Neural cell (in vitro differentiated cells): ENCODE data around the gene SYNJ1. TPM values are rescaled to one million over a fixed set of nuclear protein-coding genes. Genes with fewer than 3 reads are reported as not detected.

Experiments
- H2AFZ ChIP-seq: fragments of 200-600, 300-800 bp; sonication (generic), shearing (Covaris generic); 2 replicates; pipeline ENCODE4 v1.6.0; 2014; ENCODE audit warnings: low read depth, mild to moderate bottlenecking, antibody characterized with exemption, low read length, moderate library complexity
- H3F3A ChIP-seq: fragments of 200-600 bp; shearing (Covaris generic); 2 replicates; pipeline ENCODE4 v1.6.1; 2016; ENCODE audit warnings: mild to moderate bottlenecking, moderate library complexity, mixed read lengths, antibody characterized with exemption, low read length; ENCODE audit not compliant: insufficient read depth, poor library complexity, severe bottlenecking
- H3K27ac ChIP-seq: fragments of 200-600, 300-800 bp; sonication (generic), shearing (Covaris generic); 2 replicates; pipeline ENCODE4 v1.5.1; 2014; ENCODE audit warnings: mild to moderate bottlenecking, low read length, moderate library complexity
- H3K27me3 ChIP-seq: fragments of 300-800, 200-600 bp; sonication (generic), shearing (Covaris generic); 2 replicates; pipeline ENCODE4 v1.6.0; 2014; ENCODE audit warnings: mild to moderate bottlenecking, low read depth, low read length, moderate library complexity; ENCODE audit not compliant: insufficient read depth
- H3K36me3 ChIP-seq: fragments of 300-800, 200-600 bp; sonication (generic), shearing (Covaris generic); 2 replicates; pipeline ENCODE4 v1.5.1; 2014; ENCODE audit warnings: mild to moderate bottlenecking, antibody characterized with exemption, low read length, moderate library complexity; ENCODE audit not compliant: insufficient read depth
- H3K4me2 ChIP-seq: fragments of 300-800, 200-600 bp; sonication (generic), shearing (Covaris generic); 2 replicates; pipeline ENCODE4 v1.6.0; 2014; ENCODE audit warnings: mild to moderate bottlenecking, low read length
- H3K4me3 ChIP-seq: fragments of 300-800, 200-600 bp; sonication (generic), shearing (Covaris generic); 2 replicates; pipeline ENCODE4 v1.5.1; 2014; ENCODE audit warnings: mild to moderate bottlenecking, low read length, moderate library complexity
- H3K79me2 ChIP-seq: fragments of 200-600 bp; shearing (Covaris generic); replicated peaks from 2 replicates; pipeline ENCODE4 v1.6.0; 2014; ENCODE audit warnings: mild to moderate bottlenecking, low read length, moderate library complexity; ENCODE audit not compliant: insufficient read depth
- H3K9ac ChIP-seq: fragments of 300-800, 200-600 bp; sonication (generic), shearing (Covaris generic); 2 replicates; pipeline ENCODE4 v1.6.1; 2016; ENCODE audit warnings: mild to moderate bottlenecking, low read length, mixed read lengths
- H3K9me2 ChIP-seq: fragments of 200-600 bp; shearing (Covaris generic); 2 replicates; pipeline ENCODE4 v1.6.1; 2016; ENCODE audit warnings: mild to moderate bottlenecking, low read length, mixed read lengths; ENCODE audit not compliant: insufficient read depth
- H3K9me3 ChIP-seq: fragments of 200-600, 300-800 bp; sonication (generic), shearing (Covaris generic); 2 replicates; pipeline ENCODE4 v1.6.1; 2016; ENCODE audit warnings: mild to moderate bottlenecking, mixed run types, low read length, moderate library complexity, mixed read lengths
- H4K20me1 ChIP-seq: fragments of 200-600 bp; shearing (Covaris generic); 2 replicates; pipeline ENCODE4 v1.6.1; 2016; ENCODE audit warnings: mild to moderate bottlenecking, mixed run types; ENCODE audit not compliant: insufficient read depth
- EP300 ChIP-seq: fragments of 450-650 bp; conservative IDR thresholded peaks from 2 replicates; pipeline ENCODE4 v1.6.1; 2014; ENCODE audit warnings: antibody characterized with exemption, mild to moderate bottlenecking, moderate library complexity; ENCODE audit not compliant: poor library complexity, severe bottlenecking
- EZH2 ChIP-seq: fragments of 200-600, 300-800 bp; shearing (Covaris generic), sonication (generic); IDR thresholded peaks from 2 replicates; pipeline ENCODE4 v1.6.1; 2014; ENCODE audit warnings: antibody characterized with exemption, low read length, borderline replicate concordance, mild to moderate bottlenecking; ENCODE audit not compliant: insufficient read depth, poor library complexity, severe bottlenecking
- MXI1 ChIP-seq: fragments of 450-650 bp; conservative IDR thresholded peaks from 2 replicates; pipeline ENCODE4 v1.6.1; 2014; ENCODE audit warnings: antibody characterized with exemption, mild to moderate bottlenecking; ENCODE audit not compliant: poor library complexity, severe bottlenecking
- POLR2AphosphoS5 ChIP-seq: IDR thresholded peaks from 2 replicates; pipeline ENCODE4 v1.6.1; 2012
- RAD21 ChIP-seq: fragments of 450-650 bp; conservative IDR thresholded peaks from 2 replicates; pipeline ENCODE4 v1.6.1; 2014; ENCODE audit warnings: antibody characterized with exemption, mild to moderate bottlenecking, moderate library complexity
- REST ChIP-seq: IDR thresholded peaks from 2 replicates; pipeline ENCODE4 v1.6.1; 2012; ENCODE audit warnings: borderline replicate concordance
- SMC3 ChIP-seq: fragments of 450-650 bp; conservative IDR thresholded peaks from 2 replicates; pipeline ENCODE4 v1.6.1; 2014; ENCODE audit warnings: antibody characterized with exemption, mild to moderate bottlenecking, moderate library complexity; ENCODE audit not compliant: poor library complexity
- TAF1 ChIP-seq: IDR thresholded peaks from 2 replicates; pipeline ENCODE4 v1.6.1; 2012; ENCODE audit warnings: low read depth
- polyA plus RNA-seq: library from polyadenylated mRNA; depleted of rRNA; stranded (reverse); fragments of >200 nt; gene quantifications from 2 replicates; pipeline ENCODE4 v1.2.3, GENCODE V29; 2014
- TF ChIP-seq, protein P1 (sequence below): fragments of 450-650 bp; IDR thresholded peaks from 2 replicates; pipeline ENCODE4 v1.5.1; 2014; ENCODE audit warnings: antibody characterized with exemption, mild to moderate bottlenecking, moderate library complexity; ENCODE audit not compliant: poor library complexity, severe bottlenecking

Gene SYNJ1
- polyA plus RNA-seq, 1 donor from 2014 or later: 24.1 TPM

DNA sequence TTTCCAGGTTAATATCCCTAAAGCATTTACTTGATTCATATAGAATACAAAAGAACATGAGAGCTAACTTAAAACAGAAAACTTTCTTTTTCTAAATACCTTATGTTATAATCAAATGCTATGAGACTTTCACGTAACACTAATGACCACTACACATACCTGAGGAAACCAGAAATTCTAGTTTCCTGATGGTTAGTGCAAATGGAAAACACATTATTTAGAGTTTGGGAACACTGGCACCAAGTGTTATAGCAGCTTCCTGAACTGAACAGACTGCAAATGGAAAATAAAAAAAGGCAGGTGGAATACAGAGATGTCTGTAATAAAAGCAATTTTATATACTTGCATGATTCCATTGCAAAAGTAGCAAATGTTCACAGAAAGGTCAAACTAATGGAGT, 28.3 kb upstream of the SYNJ1 start:
- H3K4me2 ChIP-seq: no peak overlapping the region
- no peak overlapping the region for H3K4me3 ChIP-seq
- no peak overlapping the region for H3K27ac ChIP-seq
- H4K20me1 ChIP-seq: no peaks in the 10 kb centered on the region
- peaks cover 32% of the 10 kb centered on the region for H3K36me3 ChIP-seq
- H3K9me2 ChIP-seq: no peaks in the 10 kb centered on the region
- H3F3A ChIP-seq: no peaks in the 10 kb centered on the region
- H2AFZ ChIP-seq: no peak overlapping the region
- no peaks in the 10 kb centered on the region for H3K27me3 ChIP-seq
- peaks cover 21% of the 10 kb centered on the region for H3K79me2 ChIP-seq
- H3K9ac ChIP-seq: no peak overlapping the region
- no peak for TF ChIP-seq TAF1
- no peak for TF ChIP-seq EZH2
- TF ChIP-seq EP300: no peak
- no peak for TF ChIP-seq RAD21
- TF ChIP-seq SMC3: no peak
- no peak for TF ChIP-seq MXI1
- no peak for TF ChIP-seq REST
- TF ChIP-seq, protein P1, sequence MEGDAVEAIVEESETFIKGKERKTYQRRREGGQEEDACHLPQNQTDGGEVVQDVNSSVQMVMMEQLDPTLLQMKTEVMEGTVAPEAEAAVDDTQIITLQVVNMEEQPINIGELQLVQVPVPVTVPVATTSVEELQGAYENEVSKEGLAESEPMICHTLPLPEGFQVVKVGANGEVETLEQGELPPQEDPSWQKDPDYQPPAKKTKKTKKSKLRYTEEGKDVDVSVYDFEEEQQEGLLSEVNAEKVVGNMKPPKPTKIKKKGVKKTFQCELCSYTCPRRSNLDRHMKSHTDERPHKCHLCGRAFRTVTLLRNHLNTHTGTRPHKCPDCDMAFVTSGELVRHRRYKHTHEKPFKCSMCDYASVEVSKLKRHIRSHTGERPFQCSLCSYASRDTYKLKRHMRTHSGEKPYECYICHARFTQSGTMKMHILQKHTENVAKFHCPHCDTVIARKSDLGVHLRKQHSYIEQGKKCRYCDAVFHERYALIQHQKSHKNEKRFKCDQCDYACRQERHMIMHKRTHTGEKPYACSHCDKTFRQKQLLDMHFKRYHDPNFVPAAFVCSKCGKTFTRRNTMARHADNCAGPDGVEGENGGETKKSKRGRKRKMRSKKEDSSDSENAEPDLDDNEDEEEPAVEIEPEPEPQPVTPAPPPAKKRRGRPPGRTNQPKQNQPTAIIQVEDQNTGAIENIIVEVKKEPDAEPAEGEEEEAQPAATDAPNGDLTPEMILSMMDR: no peak
- no peak for TF ChIP-seq POLR2AphosphoS5
- H3K9me3 ChIP-seq: no peaks in the 10 kb centered on the region

GRCh38 chr21:32753818-32754585, 26.2 kb upstream of the SYNJ1 start:
- TF ChIP-seq, protein P1: no peak
- no peak for TF ChIP-seq SMC3
- TF ChIP-seq MXI1: no peak
- no peak for TF ChIP-seq TAF1
- TF ChIP-seq EP300: no peak
- TF ChIP-seq EZH2: no peak
- no peak for TF ChIP-seq POLR2AphosphoS5
- no peak for TF ChIP-seq RAD21
- no peak for TF ChIP-seq REST
- no peak overlapping the region for H3K27ac ChIP-seq
- H3K79me2 ChIP-seq: peaks cover 19% of the 10 kb centered on the region
- no peak overlapping the region for H2AFZ ChIP-seq
- H3K9ac ChIP-seq: no peak overlapping the region
- no peak overlapping the region for H3K4me2 ChIP-seq
- H3K36me3 ChIP-seq: peaks cover 46% of the 10 kb centered on the region
- no peak overlapping the region for H3K4me3 ChIP-seq
- H3F3A ChIP-seq: no peaks in the 10 kb centered on the region
- no peaks in the 10 kb centered on the region for H3K27me3 ChIP-seq
- H3K9me3 ChIP-seq: no peaks in the 10 kb centered on the region
- no peaks in the 10 kb centered on the region for H3K9me2 ChIP-seq
- no peaks in the 10 kb centered on the region for H4K20me1 ChIP-seq
